Measurements from ENCODE around the gene AMIGO1.

GRCh38 chr1:109502364-109502851 lies 7.1 kb downstream of the AMIGO1 start:
- TF ChIP-seq CTCF (IDR thresholded peaks at IDR 0.05; ENCODE audit: low read depth, low read length, poor library complexity, severe bottlenecking), result no peak
- no peak for TF ChIP-seq EZH2phosphoT487 (IDR thresholded peaks at IDR 0.05; ENCODE audit: borderline replicate concordance, low read length)

Measured in DOHH2 (cell line).